Endometrial microvascular endothelial cells (primary cell): ENCODE data around the gene WFDC11. TPM values are rescaled to one million over a fixed set of nuclear protein-coding genes. Genes with fewer than 3 reads are reported as not detected.

Source experiments
- in situ Hi-C: cut with HindIII; loops from 2 replicates; pipeline ENCODE4 v1.10.0; 2017; ENCODE audit warnings: low sequenced_read_pairs, low pct_unique_long_range_greater_than_20kb; ENCODE audit errors: inconsistent ontology term
- total RNA-seq: library from RNA; depleted of rRNA; stranded (reverse); fragments of >200 nt; gene quantifications from one replicate; pipeline ENCODE4 v1.2.3, GENCODE V29; 2015; ENCODE audit errors: inconsistent ontology term

Gene WFDC11
- total RNA-seq, 1 donor from 2014 or later, result not detected

DNA sequence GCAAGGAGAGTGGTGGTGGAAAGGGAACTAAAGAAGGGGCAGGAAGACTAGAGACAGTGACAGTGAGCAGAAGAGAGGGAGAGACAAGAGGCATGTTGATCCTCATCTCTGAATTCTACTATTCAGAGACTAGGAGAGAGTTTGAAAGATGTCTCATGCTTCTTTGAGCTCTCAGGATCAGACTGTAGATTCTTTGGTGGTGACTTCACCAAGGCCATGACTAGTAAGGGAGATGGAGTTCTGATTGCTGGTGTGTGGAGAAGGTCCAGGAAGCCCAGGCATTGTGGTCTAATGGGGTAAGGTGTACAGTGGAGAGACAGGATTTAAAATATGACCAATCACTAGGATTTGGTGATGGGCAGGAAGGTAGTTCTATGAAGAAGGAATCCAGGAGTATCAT lies 39.7 kb downstream of the WFDC11 start:
- in situ Hi-C loops, result no loop called here

DNA sequence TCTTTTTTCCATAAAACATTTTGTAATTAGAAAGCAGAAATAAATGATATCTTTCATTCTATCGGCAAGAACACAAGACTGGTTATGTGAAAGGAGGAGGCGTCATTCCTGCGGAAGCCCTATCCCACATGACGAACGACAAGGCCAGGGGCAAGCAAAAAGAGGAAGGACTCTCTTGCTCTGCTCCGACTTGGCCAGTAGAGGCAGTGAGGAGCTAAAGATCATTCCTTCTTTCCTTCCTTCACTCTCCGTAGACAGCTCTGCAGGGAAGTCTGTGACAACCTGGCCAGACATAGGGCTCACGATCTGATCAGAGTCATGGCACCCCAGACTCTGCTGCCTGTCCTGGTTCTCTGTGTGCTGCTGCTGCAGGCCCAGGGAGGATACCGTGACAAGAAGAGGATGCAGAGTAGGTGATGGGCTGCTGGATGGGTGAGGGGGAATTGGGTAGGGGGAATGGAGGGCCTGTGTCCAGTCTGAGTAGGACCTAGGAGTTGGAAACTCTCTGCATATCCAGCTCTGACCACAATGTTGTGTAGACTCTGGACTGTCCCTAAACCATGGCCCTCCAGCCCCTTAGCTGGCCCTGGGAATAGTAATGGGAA lies 40.4 kb downstream of the WFDC11 start, which contains the start of gene WFDC10A:
TSS of gene WFDC10A (plus strand) at position 244 of the 605 bp plus-strand sequence. CDS start at position 319, 75 bp downstream.
- in situ Hi-C loops, result no loop called here

DNA sequence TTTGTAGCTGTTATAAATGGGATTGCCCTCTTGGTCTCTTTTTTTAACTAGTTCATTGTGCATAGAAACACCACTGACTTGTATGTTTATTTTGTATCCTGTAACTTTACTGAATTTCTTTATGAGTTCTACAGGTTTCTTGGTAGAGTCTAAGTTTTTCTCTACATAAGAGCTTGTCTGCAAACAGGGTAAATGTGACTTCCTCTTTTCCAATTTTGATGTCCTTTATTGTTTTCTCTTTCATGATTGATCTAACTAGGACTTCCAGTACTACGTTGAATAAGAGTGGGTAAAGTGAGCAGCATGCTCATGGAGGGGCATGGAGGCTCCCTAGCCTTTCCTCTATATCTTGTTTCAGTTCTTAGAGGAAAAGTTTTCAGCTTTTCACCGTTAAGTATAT lies 43.5 kb downstream of the WFDC11 start:
- in situ Hi-C loops, result no loop called here

DNA sequence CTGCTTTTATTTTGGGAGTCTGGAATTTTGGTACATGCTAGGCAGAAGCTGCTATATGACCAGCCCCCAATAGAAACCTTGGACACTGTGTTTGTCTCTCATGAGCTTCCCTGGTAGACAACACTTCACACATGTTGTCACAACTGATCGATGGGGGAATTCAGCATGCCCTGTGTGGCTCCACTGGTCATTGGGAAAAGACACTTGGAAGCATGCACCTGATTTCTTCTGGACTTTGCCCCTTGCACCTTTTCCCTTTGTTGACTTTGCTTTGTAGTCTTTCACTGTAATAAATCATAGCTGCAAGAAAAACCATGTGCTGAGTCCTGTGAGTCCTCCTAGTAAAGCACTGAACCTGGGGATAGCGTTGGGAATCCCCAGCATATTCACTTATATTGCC lies 48.4 kb downstream of the WFDC11 start:
- in situ Hi-C loops, result no loop called here

DNA sequence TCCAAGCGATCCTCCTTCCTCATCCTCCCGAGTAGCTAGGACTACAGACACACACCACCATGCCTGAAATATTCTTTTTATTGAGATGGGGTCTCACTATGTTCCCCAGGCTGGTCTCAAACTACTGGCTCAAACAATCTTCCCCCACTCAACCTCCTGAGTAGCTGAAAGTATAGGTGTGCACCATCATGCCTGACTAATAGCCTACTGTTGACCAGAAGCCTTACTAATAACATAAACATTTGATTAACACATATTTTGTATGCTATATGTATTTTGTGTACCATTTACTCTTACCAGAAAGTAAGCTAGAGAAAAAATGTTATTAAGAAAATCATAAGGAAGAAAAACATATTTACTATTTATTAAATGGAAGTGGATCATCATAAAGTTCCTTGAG lies 52.4 kb downstream of the WFDC11 start:
- in situ Hi-C loops, result no loop called here

DNA sequence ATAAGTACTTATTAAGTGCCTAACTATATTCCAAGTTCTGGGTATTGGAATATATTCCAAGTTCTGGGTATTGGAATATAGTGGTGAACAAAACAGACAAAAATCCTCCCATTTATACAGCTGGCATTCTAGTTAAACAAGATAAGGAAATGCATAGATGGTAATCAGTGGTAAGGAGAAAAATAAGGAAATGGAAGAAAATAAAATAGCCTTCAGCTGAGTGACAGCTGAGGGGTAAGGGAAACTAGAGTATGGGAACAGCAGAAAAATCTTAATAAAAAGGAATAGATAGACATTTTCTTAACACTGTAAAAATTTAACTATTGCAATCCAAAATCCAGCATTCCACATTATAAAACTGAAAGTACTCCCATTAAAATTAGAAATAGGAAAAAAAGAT lies 57.7 kb downstream of the WFDC11 start:
- in situ Hi-C loops, result no loop called here

DNA sequence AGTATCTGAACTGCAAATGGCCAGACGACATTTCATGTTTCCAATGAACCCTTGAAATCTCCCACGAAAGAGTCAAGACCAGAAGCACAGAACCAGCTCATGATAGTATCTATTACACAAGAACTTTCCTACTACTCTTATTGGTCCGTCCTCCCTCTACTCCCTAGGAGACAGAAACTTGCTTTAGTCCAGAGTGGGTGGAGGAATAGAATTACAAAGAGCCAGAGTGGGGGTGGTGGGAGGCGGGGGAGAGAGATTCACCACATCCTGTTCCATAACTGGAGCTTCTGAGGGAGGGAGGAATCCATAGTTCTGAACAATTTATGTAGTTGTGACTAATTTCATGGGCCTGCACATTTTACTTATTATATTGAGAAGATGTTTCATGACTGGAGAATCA lies 59.0 kb downstream of the WFDC11 start:
- in situ Hi-C loops, result no loop called here

DNA sequence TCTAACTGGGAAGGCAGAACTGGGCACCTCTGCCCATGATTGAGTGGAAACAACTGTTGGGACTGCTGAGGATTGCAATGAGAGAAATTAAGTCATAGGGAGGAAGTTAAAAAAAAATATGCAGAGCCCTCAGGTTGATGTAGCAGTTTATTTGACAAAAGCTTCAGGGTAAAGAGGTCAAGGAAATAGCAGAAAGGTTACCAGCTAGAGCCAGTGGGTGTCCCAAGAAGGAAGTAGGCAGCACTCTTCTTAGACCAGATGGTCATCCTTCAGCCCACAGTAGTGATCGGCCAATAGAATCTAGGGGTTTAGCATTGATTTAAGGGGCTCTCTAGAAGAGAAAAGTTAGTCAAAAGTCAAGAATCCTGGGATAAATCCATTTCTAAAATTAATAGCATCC lies 62.2 kb downstream of the WFDC11 start:
- in situ Hi-C loops, result no loop called here

Other genes starting within 250 kb of the WFDC11 start
- gene WFDC2, start 200.5 kb downstream of the WFDC11 start, total RNA-seq, result not detected
- gene SPINT3, start 154.6 kb downstream of the WFDC11 start, total RNA-seq, result not detected
- gene WFDC6, start 130.8 kb downstream of the WFDC11 start, total RNA-seq, result not detected
- gene EPPIN, start 122.8 kb downstream of the WFDC11 start, total RNA-seq, result not detected
- not detected for gene WFDC8, start 91.0 kb downstream of the WFDC11 start, total RNA-seq
- gene WFDC10A, start 40.5 kb downstream of the WFDC11 start, total RNA-seq, result not detected
- gene WFDC9, start 39.0 kb downstream of the WFDC11 start, total RNA-seq, result not detected
- not detected for gene WFDC13, start 31.8 kb upstream of the WFDC11 start, total RNA-seq
- gene WFDC10B, start 34.8 kb upstream of the WFDC11 start, total RNA-seq, result not detected
- not detected for gene SPINT4, start 52.1 kb upstream of the WFDC11 start, total RNA-seq
- gene WFDC3, start 121.6 kb upstream of the WFDC11 start, total RNA-seq, result 2.7 TPM
- gene DNTTIP1, start 121.7 kb upstream of the WFDC11 start, total RNA-seq, result 33.9 TPM
- gene UBE2C, start 142.4 kb upstream of the WFDC11 start, total RNA-seq, result 110 TPM
- not detected for gene TNNC2, start 157.1 kb upstream of the WFDC11 start, total RNA-seq
- 13.4 TPM for gene SNX21, start 163.6 kb upstream of the WFDC11 start, total RNA-seq
- gene ACOT8, start 187.2 kb upstream of the WFDC11 start, total RNA-seq, result 75.9 TPM
- gene ZSWIM3, start 187.4 kb upstream of the WFDC11 start, total RNA-seq, result 4.9 TPM
- gene ZSWIM1, start 211.0 kb upstream of the WFDC11 start, total RNA-seq, result 10.0 TPM
- gene SPATA25, start 217.4 kb upstream of the WFDC11 start, total RNA-seq, result not detected
- 1.5 TPM for gene NEURL2, start 221.0 kb upstream of the WFDC11 start, total RNA-seq
- gene CTSA, start 221.1 kb upstream of the WFDC11 start, total RNA-seq, result 113 TPM
- 3.0 TPM for gene PLTP, start 241.9 kb upstream of the WFDC11 start, total RNA-seq